IPS-11a (cell line): ENCODE measurements around the gene BCAS3.

Experiments
- H3K4me3 ChIP-seq: one replicate; pipeline ENCODE4 v1.5.1; 2013; ENCODE audit warnings: low read depth, low read length, control low read depth

BCAS3 gene

GRCh38 chr17:61306003-61306402, 628.4 kb downstream of the BCAS3 start:
- H3K4me3 ChIP-seq = no peak overlapping the region

GRCh38 chr17:61307905-61308886, 630.5 kb downstream of the BCAS3 start:
- H3K4me3 ChIP-seq = no peak overlapping the region

- H3K4me3 ChIP-seq = no peak overlapping the region
These were observed 632.0 kb downstream of the BCAS3 start for GRCh38 chr17:61309362-61310256.

DNA sequence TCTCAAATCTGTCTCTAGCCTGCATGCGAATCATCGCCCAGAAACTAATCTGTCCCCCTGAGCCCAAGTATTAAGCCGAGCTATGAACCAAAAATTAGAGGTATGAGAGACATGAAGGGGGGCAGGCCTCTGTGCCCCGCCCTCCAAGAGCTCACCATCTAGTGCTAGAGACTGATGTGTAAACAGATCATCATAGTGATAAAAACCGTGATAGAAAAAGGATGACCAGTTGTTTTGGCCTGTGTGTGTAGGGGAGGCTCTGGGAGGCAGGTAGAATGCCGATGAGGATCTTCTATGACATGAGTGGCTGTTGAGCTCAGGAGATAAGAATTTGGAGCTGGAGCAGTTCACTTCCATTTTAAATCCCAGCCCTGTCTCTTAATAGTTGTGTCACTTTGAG, 632.9 kb downstream of the BCAS3 start:
- no peak overlapping the region for H3K4me3 ChIP-seq

- no peak overlapping the region for H3K4me3 ChIP-seq
These were observed 635.0 kb downstream of the BCAS3 start for GRCh38 chr17:61312406-61313295.

DNA sequence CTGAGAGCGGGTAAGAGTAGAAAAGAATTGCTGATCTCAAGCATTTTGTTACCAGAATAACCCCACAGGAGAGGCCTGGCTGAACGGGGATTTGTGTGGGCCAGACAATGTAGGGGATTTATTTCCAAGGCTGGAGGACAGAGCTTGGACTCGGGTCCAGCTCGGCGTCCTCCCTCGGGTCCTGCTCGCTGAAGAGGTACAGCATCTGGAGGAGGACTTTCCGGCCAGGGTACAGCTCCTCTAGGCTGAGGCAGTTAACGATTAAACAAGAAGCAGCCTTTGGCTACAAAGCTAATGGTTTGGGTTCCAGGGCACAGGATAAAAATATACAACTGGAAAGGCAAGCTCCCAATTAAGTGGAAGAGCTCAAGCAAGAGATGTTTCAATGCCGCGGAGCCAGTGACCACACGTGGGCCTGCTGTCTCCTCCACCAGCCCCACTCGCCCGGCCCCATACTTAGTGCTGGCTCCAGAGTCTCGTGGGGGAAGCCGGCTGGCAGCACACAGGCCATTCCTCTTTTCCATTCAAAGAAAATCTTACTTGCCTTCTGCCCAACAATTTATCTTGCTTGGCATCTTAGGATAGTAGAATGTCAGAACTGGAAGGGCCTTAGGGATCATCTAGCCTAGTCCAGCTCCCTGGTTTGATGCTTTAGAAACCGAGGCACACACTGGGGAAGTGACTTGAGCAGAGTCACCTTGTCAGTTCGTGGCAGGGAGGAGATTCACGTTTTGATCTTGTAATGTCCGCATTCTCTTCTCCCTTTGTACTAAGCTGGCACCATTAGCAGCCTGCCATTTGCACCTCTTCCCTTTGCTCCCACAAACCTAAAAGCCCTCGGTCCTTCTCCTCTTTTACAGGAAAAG, 636.0 kb downstream of the BCAS3 start:
- no peak overlapping the region for H3K4me3 ChIP-seq

GRCh38 chr17:61314368-61315078, 636.9 kb downstream of the BCAS3 start:
- no peak overlapping the region for H3K4me3 ChIP-seq

GRCh38 chr17:61316633-61317032, 639.0 kb downstream of the BCAS3 start:
- H3K4me3 ChIP-seq = no peak overlapping the region

GRCh38 chr17:61317779-61318178, 640.1 kb downstream of the BCAS3 start:
- H3K4me3 ChIP-seq = no peak overlapping the region

GRCh38 chr17:61318684-61319098, 641.0 kb downstream of the BCAS3 start:
- H3K4me3 ChIP-seq = no peak overlapping the region

GRCh38 chr17:61321344-61321743, 643.7 kb downstream of the BCAS3 start:
- H3K4me3 ChIP-seq = no peak overlapping the region

DNA sequence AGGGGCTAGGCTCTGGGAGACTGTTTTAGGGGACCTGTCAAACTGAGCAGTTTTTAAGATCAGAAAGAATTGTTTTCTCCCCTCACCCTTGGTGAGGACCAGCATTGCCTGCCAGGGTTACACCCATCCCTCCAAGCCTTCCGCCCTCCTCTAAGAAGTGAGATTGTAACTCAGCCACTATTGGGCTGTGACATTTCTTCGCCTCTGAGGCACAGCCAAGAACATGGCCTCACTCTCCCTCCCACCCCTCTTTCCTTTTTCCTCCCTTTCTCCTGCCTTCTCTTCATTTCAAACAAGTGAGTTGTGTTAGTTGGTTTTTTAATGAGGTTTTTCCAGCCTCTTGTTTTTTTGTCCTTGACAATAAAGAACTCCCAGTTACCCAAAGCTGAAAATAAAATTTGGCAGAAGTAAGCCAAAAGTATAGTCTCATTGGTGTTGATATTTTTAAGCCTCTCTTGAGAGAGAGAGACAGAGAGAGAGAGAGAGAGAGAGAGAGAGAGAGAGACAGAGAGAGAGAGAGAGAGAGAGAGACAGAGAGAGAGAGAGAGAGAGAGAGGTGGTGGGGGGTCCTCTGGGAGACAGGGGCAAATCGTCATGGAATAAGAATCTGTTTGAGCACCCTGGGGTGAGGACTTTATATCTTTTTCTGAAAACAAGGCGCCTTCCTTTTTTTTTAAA, 644.8 kb downstream of the BCAS3 start:
- no peak overlapping the region for H3K4me3 ChIP-seq

DNA sequence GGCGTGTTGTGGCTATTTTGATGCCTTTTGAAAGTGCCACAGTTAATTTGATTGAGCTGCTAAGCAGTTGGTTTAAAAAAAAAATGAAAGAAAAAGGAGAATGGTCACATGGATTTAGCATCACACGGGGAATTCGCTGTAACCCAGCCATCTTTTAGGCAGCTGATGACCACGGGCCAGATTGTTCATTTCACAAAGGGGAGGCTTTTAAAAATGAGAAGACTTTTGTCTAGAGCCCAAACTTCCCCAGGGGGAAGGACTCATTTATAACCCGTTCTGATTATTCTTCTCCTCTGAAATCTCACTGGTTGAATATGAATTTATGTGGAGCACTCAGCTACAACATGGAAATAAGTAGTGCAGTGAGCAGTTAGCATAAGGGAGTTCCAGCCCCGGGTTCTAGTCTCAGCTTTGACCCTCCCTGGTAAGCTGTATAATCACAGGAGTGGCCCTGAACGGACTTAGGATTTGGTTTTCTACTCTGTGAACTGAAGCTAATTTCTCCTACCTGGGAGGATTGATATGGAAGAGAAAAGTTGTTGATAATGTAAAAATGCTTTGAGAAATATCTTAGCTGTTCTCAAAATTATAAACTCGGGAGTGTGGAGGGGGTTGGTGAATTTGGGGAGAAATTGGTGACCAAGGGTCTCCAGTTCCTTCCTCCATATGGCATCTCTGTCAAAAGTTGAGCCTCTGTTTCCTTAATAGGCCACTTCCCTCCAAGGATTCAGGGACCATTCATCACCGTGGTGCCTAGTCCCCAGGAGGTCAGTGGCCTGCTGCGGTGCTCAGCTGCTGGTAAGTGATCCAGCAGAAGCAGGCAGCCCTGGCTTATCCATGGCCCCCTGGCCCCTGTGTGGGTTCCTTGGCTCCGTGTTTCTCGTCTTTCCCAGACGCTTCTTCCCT, 645.6 kb downstream of the BCAS3 start:
- H3K4me3 ChIP-seq = no peak overlapping the region

DNA sequence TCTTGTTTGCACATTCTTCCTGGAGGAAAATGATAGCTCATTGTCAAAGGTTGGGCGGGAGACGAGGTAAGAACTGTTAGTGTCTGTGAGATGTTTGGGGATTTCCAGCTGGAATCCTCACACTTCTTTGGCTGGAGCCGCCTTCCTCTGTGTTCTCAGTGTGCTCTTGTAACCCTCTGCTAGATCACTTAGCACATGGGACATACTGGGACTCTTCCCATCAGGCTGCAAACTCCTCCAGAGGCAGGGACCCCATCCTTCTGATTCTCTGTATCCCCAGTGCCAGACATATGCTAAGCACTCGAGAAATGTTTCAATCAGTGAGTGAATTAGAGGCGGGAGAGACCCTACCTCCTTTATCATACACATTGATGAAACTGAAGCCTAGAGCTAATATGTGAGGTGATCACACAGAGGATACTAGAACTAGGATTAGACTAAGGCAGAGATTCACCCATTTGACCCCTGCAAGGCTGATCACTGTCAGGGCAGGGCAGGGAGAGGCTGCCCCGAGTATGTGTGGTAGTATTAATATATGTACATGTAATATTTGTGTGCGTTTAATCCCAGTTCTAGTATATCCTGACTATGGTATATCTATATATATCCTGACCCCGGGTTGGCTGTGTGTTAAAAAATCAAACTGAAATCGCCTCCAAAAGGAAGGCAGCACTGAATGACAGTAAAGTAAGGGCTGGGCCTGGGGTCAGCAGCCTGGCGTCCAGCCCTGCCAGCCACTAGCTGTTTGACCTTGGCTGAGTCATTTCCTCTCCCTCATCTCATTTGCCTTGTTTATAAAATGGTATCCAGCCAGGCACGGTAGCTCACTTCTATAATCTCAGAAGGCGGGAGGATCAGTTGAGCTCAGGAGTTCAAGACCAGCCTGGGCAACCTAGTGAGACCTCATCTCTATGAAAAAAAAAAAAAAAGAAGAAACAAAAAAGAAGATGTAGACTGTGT, 646.5 kb downstream of the BCAS3 start:
- no peak overlapping the region for H3K4me3 ChIP-seq

DNA sequence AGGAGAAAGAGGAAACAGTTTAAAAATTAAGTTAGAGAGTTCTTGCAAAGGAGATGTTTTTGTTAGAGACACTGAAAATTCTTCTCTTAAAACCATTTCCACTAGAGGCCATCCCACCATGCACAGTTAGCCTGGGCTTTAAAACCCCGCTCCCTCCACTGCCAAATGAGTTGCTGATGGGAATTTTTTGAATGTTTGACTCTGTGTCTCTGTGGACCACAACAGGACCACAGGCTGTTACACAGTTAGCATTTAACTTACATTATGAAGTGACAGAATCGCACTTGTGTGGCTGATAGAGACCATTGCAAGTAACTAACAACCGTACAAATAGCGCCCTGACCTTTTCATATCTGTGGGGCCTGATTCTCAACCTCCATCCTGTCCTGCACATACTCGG, 647.3 kb downstream of the BCAS3 start:
- H3K4me3 ChIP-seq = no peak overlapping the region

DNA sequence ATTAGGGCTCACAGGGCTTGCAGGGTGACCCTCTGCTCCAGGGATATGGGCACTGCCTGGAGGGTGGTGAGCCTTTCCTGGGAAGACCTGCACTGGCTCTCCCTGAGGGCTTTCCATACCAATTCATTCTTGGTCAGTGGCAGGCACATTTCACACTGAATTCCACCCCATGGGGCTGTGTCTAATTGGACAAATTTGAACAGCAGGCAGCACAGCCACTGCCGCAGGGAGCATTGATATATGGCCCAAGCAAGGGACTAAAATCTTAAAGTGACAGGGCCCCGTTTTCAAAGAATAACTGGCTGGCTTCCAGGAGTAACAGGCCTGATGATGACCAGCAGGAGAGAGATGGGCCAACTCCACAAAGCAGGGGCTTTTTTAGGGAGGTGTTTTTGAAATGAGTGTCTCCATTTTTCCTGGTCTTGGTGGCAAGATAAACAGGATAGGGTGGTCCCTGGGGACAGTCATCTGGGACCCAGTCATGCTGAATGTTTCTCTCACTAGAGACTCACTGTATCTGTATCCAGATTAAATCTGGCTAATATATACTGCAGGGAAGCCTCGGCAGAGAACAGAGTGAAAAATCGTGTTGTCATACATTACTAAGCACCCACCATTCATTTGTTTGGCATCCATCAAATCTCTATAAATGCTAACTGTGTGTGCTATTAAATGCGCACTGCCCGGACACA, 647.9 kb downstream of the BCAS3 start:
- no peak overlapping the region for H3K4me3 ChIP-seq
